Measurements from ENCODE around the gene LRRC8B. TPM values are rescaled to one million over a fixed set of nuclear protein-coding genes. Genes with fewer than 3 reads are reported as not detected.
"Not testable (repeated sequence)": the region's sequence is repeated elsewhere in the genome, so short reads cannot be mapped to it uniquely, and the experiment has no call there.

LRRC8B gene
- total and polyA plus RNA-seq, 4 experiments from 2014 or later, result 15.0 to 18.1 (median 16.8) TPM

DNA sequence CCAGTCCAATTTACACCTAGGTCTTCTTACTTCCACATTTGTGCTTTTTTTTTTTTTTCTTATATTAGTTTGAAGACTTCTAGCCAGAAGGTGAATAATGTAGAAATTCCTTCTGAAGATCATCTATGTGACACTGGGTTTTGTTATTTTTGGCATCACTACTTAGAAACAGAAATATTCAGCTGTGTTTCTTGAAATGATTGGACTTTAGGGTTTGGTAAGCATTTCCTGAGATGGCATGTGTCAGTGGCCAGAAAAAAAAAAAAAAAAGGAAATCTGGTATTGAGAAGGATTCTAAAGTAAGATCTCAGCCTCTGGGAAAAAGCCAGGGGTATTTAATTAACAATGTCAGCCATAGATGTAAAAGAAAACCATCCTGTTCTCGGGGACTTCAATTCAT, 64.9 kb downstream of the LRRC8B start:
- Mint-ChIP-seq H3K27me3 (no peaks in the 10 kb centered on the region), H3K4me1 (peaks cover 35 to 48% (median 42%) of the 10 kb centered on the region in 4 donors), H3K27ac (peak overlapping the region in 3 of 7 donors; percentile 4 to 24 (median 6)), H3K9me3 (no peaks in the 10 kb centered on the region), H3K4me3 (no peak overlapping the region), H3K36me3 (peaks cover 26 to 29% of the 10 kb centered on the region in 2 donors)
- POLR2A ChIA-PET (ENCODE audit: partially characterized antibody), result interaction anchor here (0.6 to 2.1 kb wide), 6 partner anchors 15 to 139 kb away, joined by 3 to 6 read pairs (median 3); partner anchors contain the start of gene LRRC8C
- intact Hi-C loops (cut with micrococcal nuclease), result no loop called here
- Histone ChIP-seq H3K27ac (ENCODE audit: low read depth, low read length) (no peak overlapping the region), H3K36me3 (ENCODE audit: insufficient read depth, low read length) (no peaks in the 10 kb centered on the region), H3K4me3 (ENCODE audit: low read length in 2 of 2) (no peak overlapping the region), H3K9me3 (ENCODE audit: control insufficient read depth in 1 of 2, low read length in 2 of 2) (no peaks in the 10 kb centered on the region), H3K27me3 (ENCODE audit: insufficient read depth, low read length) (no peaks in the 10 kb centered on the region), H3K4me1 (ENCODE audit: insufficient read depth, low read length) (peaks cover 23% of the 10 kb centered on the region)
- DNase-seq, result no peak
- CTCF ChIA-PET (ENCODE audit: partially characterized antibody), result interaction anchor here (0.6 to 2.5 kb wide), 6 partner anchors 14 to 226 kb away, joined by 3 to 11 read pairs (median 4); partner anchors contain the start of gene GBP6

DNA sequence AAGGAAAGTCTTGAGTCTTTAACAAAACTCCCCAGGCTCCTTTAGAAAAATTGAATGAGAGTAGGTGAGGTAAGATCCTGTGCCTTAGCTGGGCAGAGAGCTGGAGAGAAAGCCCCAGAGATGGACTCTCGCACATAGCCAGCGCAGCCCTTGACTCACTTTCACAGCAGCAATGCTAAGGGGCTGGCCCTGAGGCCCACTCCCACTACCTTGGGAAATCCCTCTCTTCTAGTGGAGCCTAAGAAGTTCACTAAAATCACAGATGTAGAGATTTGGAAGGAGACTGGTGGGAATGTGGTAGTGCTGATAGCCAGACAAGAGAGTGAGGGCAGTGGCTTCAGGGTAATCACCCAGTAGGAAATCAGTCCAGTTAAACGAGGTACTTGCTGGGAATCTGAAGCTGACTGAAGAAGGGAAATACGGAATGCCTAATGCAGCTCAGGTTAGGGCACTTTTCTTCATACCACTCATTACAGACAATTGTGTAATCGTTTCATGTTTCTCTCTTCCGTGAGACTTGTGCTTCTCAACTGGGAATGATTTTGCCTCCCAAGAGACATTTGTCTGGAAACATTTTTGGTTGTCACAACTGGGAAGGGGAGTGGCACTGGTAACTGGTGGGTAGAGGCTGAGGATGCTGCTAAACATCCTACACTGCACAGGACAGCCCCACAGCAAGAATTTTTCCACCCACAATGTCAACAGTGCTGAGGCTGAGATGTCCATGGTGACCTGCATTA, 65.9 kb downstream of the LRRC8B start:
- Histone ChIP-seq H3K36me3 (ENCODE audit: insufficient read depth, low read length) (no peaks in the 10 kb centered on the region), H3K4me1 (ENCODE audit: insufficient read depth, low read length) (peaks cover 29% of the 10 kb centered on the region), H3K4me3 (ENCODE audit: low read length in 2 of 2) (no peak overlapping the region), H3K27ac (ENCODE audit: low read depth, low read length) (no peak overlapping the region), H3K27me3 (ENCODE audit: insufficient read depth, low read length) (no peaks in the 10 kb centered on the region), H3K9me3 (ENCODE audit: control insufficient read depth in 1 of 2, low read length in 2 of 2) (no peaks in the 10 kb centered on the region)
- peak overlapping the region in 1 of 8 donors; percentile 57 for H3K4me3 Mint-ChIP-seq
- intact Hi-C loops (cut with micrococcal nuclease), result no loop called here
- H3K27me3 Mint-ChIP-seq, result no peaks in the 10 kb centered on the region
- H3K36me3 Mint-ChIP-seq, result peaks cover 18 to 22% of the 10 kb centered on the region in 2 donors
- ChIA-PET POLR2A (ENCODE audit: partially characterized antibody) (interaction anchor here (1.1 to 2.1 kb wide), 5 partner anchors 14 to 42 kb away, joined by 3 to 6 read pairs (median 4); partner anchors contain the start of gene LRRC8C), CTCF (ENCODE audit: partially characterized antibody) (interaction anchor here (0.7 to 2.5 kb wide), 4 partner anchors 10 to 172 kb away, joined by 4 to 11 read pairs (median 5); no protein-coding TSS in a partner anchor)
- H3K27ac Mint-ChIP-seq, result peak overlapping the region in 5 of 7 donors; percentile 6 to 61 (median 57)
- no peaks in the 10 kb centered on the region for H3K9me3 Mint-ChIP-seq
- no peak for DNase-seq
- H3K4me1 Mint-ChIP-seq, result peaks cover 39 to 52% (median 47%) of the 10 kb centered on the region in 4 donors

DNA sequence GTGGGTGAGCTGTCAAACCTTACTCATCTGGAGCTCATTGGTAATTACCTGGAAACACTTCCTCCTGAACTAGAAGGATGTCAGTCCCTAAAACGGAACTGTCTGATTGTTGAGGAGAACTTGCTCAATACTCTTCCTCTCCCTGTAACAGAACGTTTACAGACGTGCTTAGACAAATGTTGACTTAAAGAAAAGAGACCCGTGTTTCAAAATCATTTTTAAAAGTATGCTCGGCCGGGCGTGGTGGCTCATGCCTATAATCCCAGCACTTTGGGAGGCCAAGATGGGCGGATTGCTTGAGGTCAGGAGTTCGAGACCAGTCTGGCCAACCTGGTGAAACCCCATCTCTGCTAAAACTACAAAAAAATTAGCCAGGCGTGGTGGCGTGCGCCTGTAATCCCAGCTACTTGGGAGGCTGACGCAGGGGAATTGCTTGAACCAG, 68.3 kb downstream of the LRRC8B start:
- H3K9me3 Mint-ChIP-seq; H3K36me3 ChIP-seq (ENCODE audit: insufficient read depth, low read length); DNase-seq; H3K4me3 Mint-ChIP-seq; H3K4me3 ChIP-seq (ENCODE audit: low read length in 2 of 2); H3K27me3 ChIP-seq (ENCODE audit: insufficient read depth, low read length); H3K9me3 ChIP-seq (ENCODE audit: control insufficient read depth in 1 of 2, low read length in 2 of 2); H3K27ac ChIP-seq (ENCODE audit: low read depth, low read length); intact Hi-C loops (cut with micrococcal nuclease); H3K27me3 Mint-ChIP-seq: not testable (repeated sequence)
- POLR2A ChIA-PET (ENCODE audit: partially characterized antibody), result interaction anchor here (0.7 to 2.5 kb wide), 2 partner anchors 11 to 69 kb away, joined by 3 to 6 read pairs; partner anchors contain the start of gene LRRC8B
- peaks cover 39% of the 10 kb centered on the region for H3K4me1 ChIP-seq (ENCODE audit: insufficient read depth, low read length)
- peaks cover 50 to 67% (median 62%) of the 10 kb centered on the region in 4 donors for H3K4me1 Mint-ChIP-seq
- H3K36me3 Mint-ChIP-seq, result peaks cover 10 to 12% of the 10 kb centered on the region in 2 donors
- CTCF ChIA-PET (ENCODE audit: partially characterized antibody), result interaction anchor here (0.7 to 21.3 kb wide), 7 partner anchors 8 to 168 kb away, joined by 3 to 688 read pairs (median 7); partner anchors contain the start of gene LRRC8C
- H3K27ac Mint-ChIP-seq, result peak overlapping the region in 2 of 7 donors; percentile 1 to 31

DNA sequence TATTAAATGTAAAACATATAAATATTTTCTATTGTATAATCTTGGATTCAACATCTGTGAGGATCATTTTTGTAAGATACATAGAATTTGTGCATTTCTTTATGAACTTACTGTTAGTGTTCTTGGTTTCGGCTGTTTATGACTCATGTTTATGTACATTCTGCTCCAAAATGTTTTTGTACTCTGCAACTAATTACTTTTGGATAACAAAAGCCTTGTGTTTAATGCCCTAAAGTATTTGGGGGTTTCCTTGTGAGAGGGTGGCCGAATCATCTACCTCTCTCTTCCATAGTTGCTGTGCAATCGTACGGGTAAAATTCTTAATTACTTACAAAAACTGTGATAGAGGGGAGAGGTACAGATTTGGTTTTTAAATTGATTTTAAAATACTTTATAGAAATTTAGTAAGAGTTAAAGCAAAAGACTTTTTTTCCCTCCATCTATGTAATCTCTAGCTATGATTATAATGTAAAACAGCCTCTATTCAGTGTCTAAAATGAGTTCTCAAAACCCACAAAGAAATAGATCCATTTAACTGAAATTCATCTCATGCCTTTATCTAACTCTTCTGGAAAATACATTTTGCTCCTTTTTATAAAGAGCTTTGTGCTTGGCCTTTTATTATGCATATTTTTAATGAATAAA, 69.6 kb downstream of the LRRC8B start:
- Histone ChIP-seq H3K27me3 (ENCODE audit: insufficient read depth, low read length) (no peaks in the 10 kb centered on the region), H3K4me1 (ENCODE audit: insufficient read depth, low read length) (peaks cover 53% of the 10 kb centered on the region), H3K9me3 (ENCODE audit: control insufficient read depth in 1 of 2, low read length in 2 of 2) (no peaks in the 10 kb centered on the region), H3K27ac (ENCODE audit: low read depth, low read length) (no peak overlapping the region), H3K36me3 (ENCODE audit: insufficient read depth, low read length) (no peaks in the 10 kb centered on the region), H3K4me3 (ENCODE audit: low read length in 2 of 2) (no peak overlapping the region)
- Mint-ChIP-seq H3K4me3 (no peak overlapping the region), H3K36me3 (peaks cover 5 to 10% of the 10 kb centered on the region in 2 donors), H3K27me3 (no peaks in the 10 kb centered on the region), H3K4me1 (peaks cover 53 to 70% (median 66%) of the 10 kb centered on the region in 4 donors), H3K9me3 (no peaks in the 10 kb centered on the region), H3K27ac (peak overlapping the region in 1 of 7 donors; percentile 32)
- ChIA-PET POLR2A (ENCODE audit: partially characterized antibody) (interaction anchor here (0.8 to 11.0 kb wide), 7 partner anchors 9 to 169 kb away, joined by 3 to 155 read pairs (median 3); partner anchors contain the start of gene LRRC8B), CTCF (ENCODE audit: partially characterized antibody) (interaction anchor here (1.0 to 21.3 kb wide), 8 partner anchors 12 to 166 kb away, joined by 3 to 688 read pairs (median 7); partner anchors contain the start of gene LRRC8C)
- no peak for DNase-seq
- intact Hi-C loops (cut with micrococcal nuclease), result no loop called here

DNA sequence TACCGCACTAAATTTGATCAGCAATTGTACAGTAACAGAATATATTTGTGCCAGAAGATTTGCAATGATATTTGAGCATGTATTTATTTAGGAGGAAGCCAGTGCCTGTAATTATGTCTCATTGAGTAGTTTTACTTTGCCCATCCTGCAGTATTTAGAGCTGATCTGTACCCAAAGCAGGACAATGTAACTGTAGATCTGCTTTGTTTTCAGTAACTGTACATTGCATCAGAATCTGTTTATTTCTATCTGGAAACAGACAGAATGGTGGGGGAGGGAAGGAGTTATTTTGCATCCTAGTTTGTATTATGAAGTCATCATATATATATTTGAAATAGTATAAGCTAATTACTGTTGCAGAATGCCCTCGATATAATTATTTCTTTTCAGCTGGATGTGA, 72.1 kb downstream of the LRRC8B start:
- Histone ChIP-seq H3K36me3 (ENCODE audit: insufficient read depth, low read length) (no peaks in the 10 kb centered on the region), H3K4me1 (ENCODE audit: insufficient read depth, low read length) (peaks cover 50% of the 10 kb centered on the region), H3K4me3 (ENCODE audit: low read length in 2 of 2) (no peak overlapping the region), H3K27me3 (ENCODE audit: insufficient read depth, low read length) (no peaks in the 10 kb centered on the region), H3K27ac (ENCODE audit: low read depth, low read length) (no peak overlapping the region), H3K9me3 (ENCODE audit: control insufficient read depth in 1 of 2, low read length in 2 of 2) (no peaks in the 10 kb centered on the region)
- Mint-ChIP-seq H3K4me1 (peaks cover 53 to 74% (median 67%) of the 10 kb centered on the region in 4 donors), H3K9me3 (peaks cover 0 to 2% (median 0%) of the 10 kb centered on the region in 8 donors), H3K36me3 (peaks cover 8 to 10% of the 10 kb centered on the region in 2 donors), H3K27me3 (no peaks in the 10 kb centered on the region), H3K27ac (peak overlapping the region in 2 of 7 donors; percentile 13 to 66), H3K4me3 (no peak overlapping the region)
- CTCF ChIA-PET (ENCODE audit: partially characterized antibody), result interaction anchor here (1.0 to 21.3 kb wide), 7 partner anchors 10 to 164 kb away, joined by 3 to 688 read pairs (median 56); partner anchors contain the start of gene LRRC8C
- POLR2A ChIA-PET (ENCODE audit: partially characterized antibody), result interaction anchor here (0.6 to 11.0 kb wide), 4 partner anchors 13 to 37 kb away, joined by 3 to 155 read pairs (median 4); partner anchors contain the start of gene LRRC8C
- intact Hi-C loops (cut with micrococcal nuclease), result no loop called here
- no peak for DNase-seq

DNA sequence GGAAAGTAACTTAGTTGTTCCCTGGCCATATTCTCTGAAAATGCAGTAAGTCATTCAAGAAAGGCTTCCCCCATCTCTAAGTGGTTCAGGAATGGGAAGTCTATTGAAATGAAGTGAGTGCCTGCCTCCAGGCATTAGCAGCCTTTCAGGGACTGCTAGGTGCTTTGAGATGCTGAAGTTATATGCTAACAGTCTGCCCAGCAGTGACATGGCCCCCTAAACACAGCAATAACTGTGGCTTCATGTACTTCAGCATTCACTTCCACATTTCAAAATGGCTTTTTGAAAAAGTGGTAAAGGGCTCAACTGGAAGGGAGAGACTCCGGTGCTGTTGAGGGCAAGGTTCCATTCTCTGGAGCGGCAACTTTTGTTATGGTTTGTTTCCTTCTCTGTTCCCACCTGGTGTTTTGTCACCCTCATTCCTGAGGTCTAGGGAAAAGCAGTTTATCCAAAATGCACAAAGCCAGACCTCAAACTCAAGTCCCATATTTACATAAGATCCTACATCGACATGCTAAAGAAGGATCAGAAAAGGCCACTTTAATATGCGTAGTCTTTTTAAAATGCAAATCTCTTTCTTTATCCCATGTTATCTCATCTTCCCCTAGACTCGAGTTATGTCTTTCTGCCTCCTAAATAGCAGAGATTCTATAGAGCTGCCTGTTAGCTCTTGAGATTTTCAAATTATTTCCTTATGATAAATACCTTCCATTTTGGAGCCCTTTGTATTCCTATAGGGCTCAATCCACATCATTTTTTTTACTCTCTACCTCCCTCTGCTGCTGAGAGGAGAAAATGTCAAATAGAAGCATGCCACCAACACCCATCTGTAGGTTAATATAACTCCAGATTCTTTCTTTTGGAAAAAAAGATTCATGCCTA, 74.1 kb downstream of the LRRC8B start:
- peaks cover 3 to 6% of the 10 kb centered on the region in 2 donors for H3K36me3 Mint-ChIP-seq
- peak overlapping the region in 5 of 8 donors; percentile 37 to 79 (median 45) for H3K4me3 Mint-ChIP-seq
- no peaks in the 10 kb centered on the region for H3K36me3 ChIP-seq (ENCODE audit: insufficient read depth, low read length)
- peaks cover 0 to 2% (median 0%) of the 10 kb centered on the region in 8 donors for H3K9me3 Mint-ChIP-seq
- peak in 4 of 5 donors; percentile 32 to 49 (median 38) for DNase-seq
- intact Hi-C loops (cut with micrococcal nuclease), result loop anchor here (1.0 to 2.0 kb wide), 6 partner anchors 9 to 165 kb away; partner anchors contain the start of gene LRRC8B
- ChIA-PET CTCF (ENCODE audit: partially characterized antibody) (interaction anchor here (0.6 to 21.3 kb wide), 9 partner anchors 8 to 162 kb away, joined by 3 to 688 read pairs (median 9); partner anchors contain the start of gene LRRC8C), POLR2A (ENCODE audit: partially characterized antibody) (interaction anchor here (0.9 to 15.5 kb wide), 5 partner anchors 11 to 164 kb away, joined by 3 to 813 read pairs (median 13); partner anchors contain the start of genes LRRC8B and LRRC8C)
- no peaks in the 10 kb centered on the region for H3K27me3 Mint-ChIP-seq
- H3K4me3 ChIP-seq (ENCODE audit: low read length in 2 of 2), result no peak overlapping the region
- H3K9me3 ChIP-seq (ENCODE audit: control insufficient read depth in 1 of 2, low read length in 2 of 2), result no peaks in the 10 kb centered on the region
- H3K4me1 ChIP-seq (ENCODE audit: insufficient read depth, low read length), result peaks cover 64% of the 10 kb centered on the region
- H3K27ac ChIP-seq (ENCODE audit: low read depth, low read length), result no peak overlapping the region
- no peaks in the 10 kb centered on the region for H3K27me3 ChIP-seq (ENCODE audit: insufficient read depth, low read length)
- peaks cover 55 to 82% (median 74%) of the 10 kb centered on the region in 4 donors for H3K4me1 Mint-ChIP-seq
- H3K27ac Mint-ChIP-seq, result peak overlapping the region; percentile 19 to 81 (median 71)
